HG02678 (cell line): ENCODE results near the gene SEMA7A.

Source experiments
- ATAC-seq: cut with Tn5 transposase; IDR thresholded peaks from one replicate; pipeline ENCODE4 v1.9.1; 2021; ENCODE audit warnings: mild to moderate bottlenecking, moderate library complexity; ENCODE audit not compliant: unreplicated experiment

The SEMA7A gene

GRCh38 chr15:74432271-74432967, 1.3 kb downstream of the SEMA7A start:
- no peak for ATAC-seq

DNA sequence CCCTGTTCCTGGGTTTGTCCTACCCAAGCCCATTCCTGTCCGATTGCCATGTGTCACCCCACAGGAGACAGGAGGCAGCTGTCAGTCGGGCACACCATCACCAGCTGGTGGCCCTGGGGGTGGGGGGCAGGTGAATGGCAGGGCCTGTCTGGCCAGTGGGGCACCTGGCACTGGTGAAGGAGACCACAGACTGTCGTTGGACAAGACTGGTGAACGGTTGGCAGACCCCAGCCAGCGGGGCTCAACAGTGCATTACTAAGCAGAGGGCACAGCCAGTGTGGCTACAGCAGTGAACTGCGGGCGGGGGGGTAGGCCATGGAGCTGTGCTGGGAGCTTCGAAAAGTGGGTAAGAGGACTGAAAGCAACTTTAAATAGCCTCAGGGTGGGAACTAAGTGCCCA, 2.1 kb downstream of the SEMA7A start:
- ATAC-seq = no peak

GRCh38 chr15:74431116-74431515, 2.6 kb downstream of the SEMA7A start:
- ATAC-seq = no peak

- no peak for ATAC-seq
Measured at GRCh38 chr15:74430510-74430951, 3.2 kb downstream of the SEMA7A start.

GRCh38 chr15:74429781-74430400, 3.9 kb downstream of the SEMA7A start:
- ATAC-seq = no peak

GRCh38 chr15:74428970-74429780, 4.6 kb downstream of the SEMA7A start:
- no peak for ATAC-seq

DNA sequence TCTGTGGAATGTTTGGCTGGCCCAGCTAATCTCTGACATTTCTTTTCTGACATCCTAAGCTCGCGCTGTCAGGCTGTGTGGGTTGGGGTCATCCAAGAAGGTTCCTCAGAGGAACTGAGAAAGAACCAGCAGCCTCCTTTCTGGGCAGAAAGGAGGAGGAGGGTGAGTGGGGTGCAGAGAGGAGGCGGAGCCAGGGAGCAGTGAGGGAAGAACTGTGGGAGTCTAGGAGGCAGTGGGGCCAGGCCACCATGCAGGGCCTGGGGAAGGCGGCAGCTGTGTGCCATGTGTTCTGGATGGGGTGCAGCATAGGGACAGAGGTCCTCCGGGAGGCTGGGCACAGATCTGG, 5.3 kb downstream of the SEMA7A start:
- no peak for ATAC-seq

DNA sequence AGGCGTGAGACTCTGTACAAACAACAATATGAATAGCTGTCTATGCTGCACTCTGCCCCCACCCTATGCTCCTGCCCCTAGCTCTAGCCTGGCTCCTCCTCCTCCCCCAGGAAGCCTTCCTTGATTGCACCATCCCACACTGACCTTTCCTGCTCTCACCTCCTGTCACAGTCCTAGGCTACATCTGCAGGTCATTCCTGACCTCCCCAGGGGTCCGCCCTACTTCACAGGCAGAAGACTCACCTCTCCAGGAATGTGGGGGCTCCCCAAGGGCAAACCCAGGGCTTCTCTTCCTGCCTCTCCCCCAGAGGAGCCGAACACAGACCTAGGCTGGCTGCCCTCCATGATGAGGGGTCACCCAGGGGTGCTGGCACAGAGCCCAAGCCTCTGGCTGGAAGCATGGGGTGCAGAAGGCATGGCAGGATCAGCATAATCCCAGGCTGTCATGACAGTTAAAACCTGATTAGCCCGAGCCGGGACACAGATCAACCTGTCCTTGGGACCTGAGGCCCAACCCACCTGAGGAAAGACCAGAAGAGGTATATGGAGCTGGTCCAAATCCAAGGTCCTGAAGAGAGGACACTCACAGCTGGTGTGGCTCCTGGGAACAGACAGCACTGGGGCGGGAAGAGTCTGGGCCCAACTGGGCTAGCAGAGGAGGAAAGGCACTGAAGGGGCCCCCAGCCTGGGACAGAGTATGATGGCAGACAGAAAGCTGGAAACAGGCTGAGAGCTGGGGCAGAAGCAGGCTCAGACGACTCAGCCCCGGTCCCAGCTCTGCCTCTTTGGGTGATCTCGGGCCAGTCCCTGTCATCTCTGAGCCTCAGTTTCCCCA, 5.9 kb downstream of the SEMA7A start:
- no peak for ATAC-seq

DNA sequence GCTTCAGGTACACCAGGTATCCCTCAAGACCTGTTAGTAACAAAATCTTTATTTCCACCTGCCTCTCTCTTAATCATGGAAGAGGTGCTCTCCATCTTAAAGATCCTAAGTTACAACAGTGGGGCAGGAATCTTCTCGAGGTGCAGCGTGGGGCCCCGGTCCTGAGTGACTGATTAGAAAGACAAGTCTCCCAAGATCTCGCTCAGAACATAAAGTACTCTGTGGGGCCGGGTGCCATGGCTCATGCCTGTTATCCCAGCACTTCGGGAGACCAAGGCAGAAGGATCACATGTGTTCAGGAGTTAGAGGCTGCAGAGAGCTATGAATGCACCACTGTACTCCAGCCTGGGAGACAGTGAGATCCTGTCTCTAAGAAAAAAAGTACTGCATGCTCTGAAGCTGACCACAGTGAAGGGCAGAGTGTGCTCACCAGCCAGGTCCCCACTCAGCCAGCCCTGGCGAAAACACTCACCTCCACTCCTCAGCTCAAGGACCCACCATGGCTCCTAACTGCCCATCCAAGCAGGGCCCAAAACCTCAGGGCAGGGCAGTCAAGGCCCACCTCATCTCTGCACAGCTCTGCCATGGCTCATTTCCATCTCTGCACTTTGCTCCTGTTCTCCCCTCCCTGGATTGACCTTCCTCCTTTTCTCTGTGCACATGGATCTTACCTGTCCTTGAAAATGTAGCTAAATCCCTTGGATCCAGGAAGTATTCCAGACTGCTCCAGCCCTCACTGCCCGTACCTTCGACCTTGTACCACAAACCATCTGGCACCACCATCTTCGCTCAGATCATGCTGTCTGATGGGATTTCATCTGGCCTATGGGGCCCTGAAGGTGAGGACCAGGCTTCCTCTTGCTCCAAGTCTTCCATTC, 7.1 kb downstream of the SEMA7A start:
- ATAC-seq = no peak

DNA sequence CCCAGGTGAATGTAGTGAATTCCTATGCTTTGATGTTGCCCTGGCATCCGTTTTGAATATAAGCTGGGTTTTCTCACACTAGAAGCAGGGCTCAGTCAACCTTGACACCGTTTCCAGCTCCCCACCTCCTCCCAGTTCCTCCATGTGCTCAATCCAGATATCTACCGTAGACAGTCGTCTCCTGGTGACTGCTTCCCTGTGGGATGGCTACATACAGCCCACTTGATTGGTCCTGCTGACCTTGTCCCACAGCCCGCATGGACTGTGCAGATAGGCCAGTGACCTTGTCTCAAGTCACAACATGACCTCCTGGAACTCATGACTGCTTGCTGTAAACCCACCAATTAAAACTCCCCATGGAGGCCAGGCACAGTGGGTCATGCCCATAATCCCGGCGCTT, 8.1 kb downstream of the SEMA7A start:
- no peak for ATAC-seq

DNA sequence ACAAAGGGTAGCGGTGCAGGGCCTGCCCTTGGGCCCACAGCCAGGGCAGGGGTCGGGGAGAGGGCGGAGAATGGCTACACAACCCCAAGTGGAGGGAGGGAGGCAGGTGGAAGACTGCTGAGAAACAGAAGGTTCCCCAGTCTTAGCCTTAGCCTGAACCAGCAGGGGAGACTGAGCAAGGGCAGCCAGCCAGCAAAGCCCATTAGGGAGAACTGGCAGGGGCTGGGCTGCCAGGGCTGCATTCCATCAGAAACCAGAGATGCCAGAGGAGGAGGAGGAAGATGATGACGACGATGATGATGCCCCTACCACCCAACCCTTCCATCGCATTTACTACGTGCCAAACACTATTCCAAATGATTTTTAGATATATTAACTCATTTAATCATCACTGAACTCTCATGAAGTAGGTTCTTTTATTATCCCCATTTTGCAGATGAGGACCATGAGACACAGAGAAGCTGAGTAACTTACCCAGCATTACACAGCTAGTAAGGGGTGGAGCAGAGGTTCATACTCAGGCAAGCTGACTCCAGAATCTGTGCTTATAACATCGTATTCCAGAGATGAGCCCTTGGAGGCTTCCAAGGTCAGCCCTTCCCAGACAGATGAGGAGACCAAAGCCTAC, 8.7 kb downstream of the SEMA7A start:
- ATAC-seq = no peak

DNA sequence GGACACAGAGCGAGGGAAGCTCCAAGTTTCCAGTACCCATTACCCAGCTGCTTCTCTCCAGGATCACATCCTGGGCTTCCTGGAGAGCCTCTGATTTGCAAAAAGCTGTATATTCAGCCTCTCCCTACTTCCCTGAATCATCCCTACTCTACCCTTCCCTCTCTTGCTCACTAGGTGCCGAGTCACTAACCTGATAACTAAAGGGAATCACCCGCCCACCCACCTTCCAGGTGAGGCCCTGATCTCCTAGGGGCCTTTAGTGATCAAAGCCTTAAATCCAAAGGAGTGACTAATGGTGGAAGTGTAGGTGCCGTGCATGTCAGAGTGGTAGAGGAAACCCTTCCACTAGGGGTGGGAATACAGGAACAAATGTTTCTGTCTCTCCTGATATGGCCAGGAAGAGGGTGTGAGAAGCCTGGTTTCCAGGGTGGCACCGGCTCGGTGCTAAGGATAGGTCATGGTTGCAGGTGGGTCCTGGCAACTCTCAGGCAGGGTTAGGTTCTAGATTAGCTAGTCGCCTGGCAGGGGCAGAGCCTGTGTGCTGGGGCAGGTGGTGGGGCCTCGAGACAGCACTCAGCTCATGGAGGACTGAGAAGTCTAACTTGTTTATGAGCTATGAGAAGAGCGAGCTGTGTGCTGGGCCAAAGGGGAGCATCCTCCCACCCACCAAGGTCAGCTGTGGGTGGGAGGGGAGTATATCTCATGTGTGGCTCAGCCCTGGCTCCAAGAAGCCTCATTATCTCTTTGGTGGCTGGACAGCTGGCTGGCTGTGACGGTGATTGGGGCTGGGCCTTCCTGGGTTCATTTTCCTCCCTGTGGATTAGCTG, 10.1 kb downstream of the SEMA7A start:
- ATAC-seq = no peak

- no peak for ATAC-seq
Measured at GRCh38 chr15:74422652-74423430, 10.9 kb downstream of the SEMA7A start.

GRCh38 chr15:74422265-74422651, 11.5 kb downstream of the SEMA7A start:
- no peak for ATAC-seq

DNA sequence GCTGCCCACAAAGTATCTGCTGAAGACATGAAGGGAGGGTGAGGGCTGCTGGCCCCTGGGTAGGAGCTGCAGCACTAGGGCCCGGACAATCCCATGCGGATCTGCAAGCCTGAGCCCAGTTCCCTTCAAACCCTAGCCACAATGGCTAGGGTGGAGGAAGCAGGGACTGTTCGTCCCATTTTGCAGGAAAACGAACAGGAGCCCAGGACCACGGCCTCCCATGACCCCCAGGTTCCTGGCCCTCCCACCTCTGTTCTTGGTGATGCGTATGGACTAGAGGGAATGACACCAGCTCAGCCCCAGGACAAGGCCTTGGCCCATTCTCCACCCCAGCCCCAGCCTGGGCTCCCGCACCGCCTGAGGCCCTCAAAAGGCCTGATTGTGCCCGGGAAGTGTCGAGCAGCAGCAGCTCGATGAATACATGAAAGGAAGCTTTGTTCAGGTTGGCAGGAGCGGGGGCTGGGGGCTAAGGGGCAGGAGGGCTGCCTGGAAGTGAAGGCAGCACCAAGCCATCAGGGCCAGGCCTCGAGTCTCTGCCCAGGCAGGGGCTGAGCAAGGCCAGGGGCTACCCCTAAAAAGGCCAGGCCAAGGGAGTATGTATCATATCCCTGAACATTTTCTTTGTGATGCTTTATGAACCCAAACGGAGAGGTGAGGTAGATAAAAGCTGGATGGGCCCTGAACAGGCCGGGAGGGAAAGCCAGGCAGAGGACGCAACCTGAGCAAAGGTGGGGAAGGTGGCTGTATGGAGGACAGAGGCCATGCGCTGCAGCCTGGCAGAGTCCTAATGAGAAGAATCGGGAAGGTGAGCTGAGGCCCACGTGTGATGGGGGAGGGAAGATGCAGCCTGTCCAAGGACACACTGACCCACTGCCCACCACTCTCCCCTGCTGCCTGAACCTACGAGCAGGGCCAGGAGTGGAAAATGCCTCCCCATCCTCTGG, 12.2 kb downstream of the SEMA7A start:
- no peak for ATAC-seq

DNA sequence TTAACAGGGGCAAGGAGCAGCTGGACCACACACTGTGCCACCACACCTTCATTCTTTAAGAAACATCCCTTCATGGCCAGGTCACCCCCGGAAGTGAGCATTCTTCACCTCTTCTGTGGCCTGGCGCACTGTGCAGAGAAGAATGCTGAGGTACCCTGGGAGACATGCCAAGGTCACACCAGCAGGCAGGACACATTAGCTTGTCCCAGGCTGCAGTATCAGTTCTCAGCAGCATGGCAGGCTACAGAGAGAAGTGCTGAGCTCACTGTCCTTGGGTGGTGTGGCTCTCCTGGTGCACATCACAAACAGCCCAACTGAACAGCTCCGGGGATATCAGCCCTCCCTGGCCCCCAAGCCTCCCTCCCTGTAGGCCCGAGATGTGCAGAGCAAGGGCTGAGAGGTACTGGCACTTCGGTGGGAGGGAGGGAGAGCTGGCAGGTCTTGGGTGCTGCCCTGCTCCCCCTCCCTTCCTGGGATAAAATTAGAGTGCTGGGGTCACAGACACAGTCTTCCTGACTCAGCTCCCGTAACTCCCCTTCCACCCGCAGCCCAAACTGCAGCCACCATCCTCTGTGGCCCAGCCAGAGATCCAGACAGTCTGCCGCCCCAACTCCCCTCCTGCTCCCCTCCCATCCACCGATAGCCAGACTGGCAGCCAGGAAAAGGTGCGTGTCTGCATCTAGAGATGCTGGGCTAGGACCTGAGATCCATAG, 13.4 kb downstream of the SEMA7A start:
- ATAC-seq = no peak
